HEK293T (cell line): ENCODE measurements around the gene RPL34.

Source experiments
- ARNT ChIP-seq: fragments of 450-650 bp; IDR thresholded peaks from 2 replicates; pipeline ENCODE4 v1.6.1; 2017; ENCODE audit warnings: mild to moderate bottlenecking
- BHLHE40 ChIP-seq: fragments of 450-650 bp; IDR thresholded peaks from 2 replicates; pipeline ENCODE4 v1.6.1; 2016; ENCODE audit warnings: mild to moderate bottlenecking, moderate library complexity, borderline replicate concordance
- ELF4 ChIP-seq: fragments of 450-650 bp; IDR thresholded peaks from 2 replicates; pipeline ENCODE4 v1.6.1; 2017; ENCODE audit warnings: antibody characterized with exemption
- FOXA1 ChIP-seq: fragments of 450-650 bp; IDR thresholded peaks from 2 replicates; pipeline ENCODE4 v1.6.1; 2016; ENCODE audit warnings: mild to moderate bottlenecking
- FOXK2 ChIP-seq: fragments of 450-650 bp; IDR thresholded peaks from 2 replicates; pipeline ENCODE4 v1.6.1; 2016; ENCODE audit warnings: mild to moderate bottlenecking
- FOXM1 ChIP-seq: fragments of 450-650 bp; IDR thresholded peaks from 2 replicates; pipeline ENCODE4 v1.6.1; 2017; ENCODE audit warnings: mild to moderate bottlenecking, borderline replicate concordance
- HDGF ChIP-seq: fragments of 450-650 bp; IDR thresholded peaks from 2 replicates; pipeline ENCODE4 v1.6.1; 2017; ENCODE audit warnings: antibody characterized with exemption, borderline replicate concordance
- L3MBTL2 ChIP-seq: fragments of 450-650 bp; conservative IDR thresholded peaks from 2 replicates; pipeline ENCODE4 v1.6.1; 2016; ENCODE audit warnings: mild to moderate bottlenecking
- NFRKB ChIP-seq: fragments of 450-650 bp; IDR thresholded peaks from 2 replicates; pipeline ENCODE4 v1.6.1; 2016; ENCODE audit warnings: mild to moderate bottlenecking, moderate library complexity
- PKNOX1 ChIP-seq: fragments of 450-650 bp; IDR thresholded peaks from 2 replicates; pipeline ENCODE4 v1.6.1; 2016
- SP1 ChIP-seq: fragments of 450-650 bp; IDR thresholded peaks from 2 replicates; pipeline ENCODE4 v1.6.1; 2017
- SUZ12 ChIP-seq: fragments of 450-650 bp; IDR thresholded peaks from 2 replicates; pipeline ENCODE4 v1.6.1; 2016; ENCODE audit warnings: mild to moderate bottlenecking
- TARDBP ChIP-seq: fragments of 450-650 bp; IDR thresholded peaks from 2 replicates; pipeline ENCODE4 v1.6.1; 2016

- TF ChIP-seq FOXA1 = no peak
- TF ChIP-seq FOXM1 = no peak
- TF ChIP-seq SP1 = no peak
- TF ChIP-seq FOXK2 = no peak
- TF ChIP-seq TARDBP = no peak
- TF ChIP-seq L3MBTL2 = no peak
- no peak for TF ChIP-seq PKNOX1
- TF ChIP-seq BHLHE40 = no peak
- no peak for TF ChIP-seq SUZ12
- TF ChIP-seq HDGF = no peak
- TF ChIP-seq ELF4 = no peak
- no peak for TF ChIP-seq ARNT
- no peak for TF ChIP-seq NFRKB
Observed at GRCh38 chr4:108628411-108628810, 8.0 kb downstream of the RPL34 start.
